HEK293 (cell line): ENCODE results near the gene NDST3.

Experiments used
- CTCF ChIA-PET: fragments of 350-600 bp; formaldehyde crosslinking; extraction: SDS; loops from one replicate; lab custom pipeline; 2021; ENCODE audit warnings: antibody characterized with exemption; lab: Yijun Ruan, JAX
- POLR2A ChIA-PET: fragments of 300-600 bp; formaldehyde crosslinking; extraction: SDS; loops from one replicate; lab custom pipeline; 2020; ENCODE audit warnings: antibody characterized with exemption, inconsistent platforms; lab: Yijun Ruan, JAX
- H3K27ac ChIP-seq: fragments of 200-500 bp; sonication (Bioruptor generic); 2 replicates; pipeline ENCODE4 v1.5.1; 2014; ENCODE audit warnings: low read depth, low read length, control low read depth, inconsistent platforms; ENCODE audit errors: extremely low read depth
- H3K36me3 ChIP-seq, 2 experiments: fragments of 200-500 bp in 1 of 2; sonication (Bioruptor generic) in 1 of 2; 1 replicate in 1 of 2; 2 replicates in 1 of 2; pipeline ENCODE4 v1.5.1; 2014 to 2017; ENCODE audit warnings: inconsistent platforms in 2 of 2, low read length in 2 of 2; ENCODE audit not compliant: control insufficient read depth in 2 of 2, insufficient read depth in 1 of 2
- H3K4me1 ChIP-seq: fragments of 200-500 bp; sonication (Bioruptor generic); 2 replicates; pipeline ENCODE4 v1.5.1; 2014; ENCODE audit warnings: mild to moderate bottlenecking, low read length, inconsistent platforms; ENCODE audit not compliant: control insufficient read depth, insufficient read depth
- H3K4me3 ChIP-seq: 2 replicates; pipeline ENCODE4 v1.5.1; 2011; ENCODE audit warnings: low read depth, mild to moderate bottlenecking, control low read depth, low read length, moderate library complexity
- H3K9me3 ChIP-seq: fragments of 200-500 bp; sonication (Bioruptor generic); 2 replicates; pipeline ENCODE4 v1.5.1; 2014; ENCODE audit warnings: low read depth, low read length, inconsistent platforms; ENCODE audit not compliant: control insufficient read depth, insufficient read depth
- TCF7L2 ChIP-seq: IDR thresholded peaks from 2 replicates; pipeline ENCODE4 v1.6.1; 2011; ENCODE audit warnings: low read depth, mild to moderate bottlenecking, inconsistent platforms, low read length, moderate library complexity, borderline replicate concordance
- ZIC2 ChIP-seq: fragments of 450-650 bp; formaldehyde crosslinking; IDR thresholded peaks from 2 replicates; pipeline ENCODE4 v1.5.1; 2016; ENCODE audit warnings: missing biosample characterization, missing genetic modification characterization
- ZNF184 ChIP-seq: fragments of 450-650 bp; IDR thresholded peaks from 2 replicates; pipeline ENCODE4 v1.5.1; 2018; ENCODE audit warnings: missing biosample characterization, mild to moderate bottlenecking, missing genetic modification characterization
- ZNF19 ChIP-seq: fragments of 450-650 bp; formaldehyde crosslinking; IDR thresholded peaks from 2 replicates; pipeline ENCODE4; 2016; ENCODE audit warnings: missing biosample characterization, missing genetic modification characterization, low read depth
- ZNF335 ChIP-seq: fragments of 450-650 bp; formaldehyde crosslinking; conservative IDR thresholded peaks from 2 replicates; pipeline ENCODE4 v1.5.1; 2016; ENCODE audit warnings: missing biosample characterization, missing genetic modification characterization
- ZNF341 ChIP-seq: fragments of 450-650 bp; formaldehyde crosslinking; IDR thresholded peaks from 2 replicates; pipeline ENCODE4; 2016; ENCODE audit warnings: low read depth, missing biosample characterization, missing genetic modification characterization
- ZNF530 ChIP-seq: fragments of 450-650 bp; formaldehyde crosslinking; IDR thresholded peaks from 2 replicates; pipeline ENCODE4 v1.5.1; 2016; ENCODE audit warnings: low read depth, missing biosample characterization, missing genetic modification characterization
- ZNF629 ChIP-seq: fragments of 450-650 bp; formaldehyde crosslinking; IDR thresholded peaks from 2 replicates; pipeline ENCODE4 v1.5.1; 2017; ENCODE audit warnings: missing biosample characterization, missing genetic modification characterization
- ZNF701 ChIP-seq: fragments of 450-650 bp; formaldehyde crosslinking; IDR thresholded peaks from 2 replicates; pipeline ENCODE4 v1.5.1; 2016; ENCODE audit warnings: missing biosample characterization, missing genetic modification characterization
- ZNF777 ChIP-seq: fragments of 450-650 bp; formaldehyde crosslinking; IDR thresholded peaks from 2 replicates; pipeline ENCODE4 v1.5.1; 2017; ENCODE audit warnings: missing biosample characterization, missing genetic modification characterization, borderline replicate concordance
- ZNF792 ChIP-seq: fragments of 450-650 bp; formaldehyde crosslinking; IDR thresholded peaks from 2 replicates; pipeline ENCODE4 v1.5.1; 2016; ENCODE audit warnings: missing biosample characterization, missing genetic modification characterization
- TF ChIP-seq, protein P1 (sequence below): fragments of 450-650 bp; formaldehyde crosslinking; IDR thresholded peaks from 2 replicates; pipeline ENCODE4 v1.5.1; 2016; ENCODE audit warnings: missing biosample characterization, missing genetic modification characterization, borderline replicate concordance
- TF ChIP-seq, protein P2 (sequence below): IDR thresholded peaks from 2 replicates; pipeline ENCODE4 v1.6.1; 2011; ENCODE audit warnings: mild to moderate bottlenecking, low read depth, low read length, borderline replicate concordance
- TF ChIP-seq, protein P3 (sequence below): fragments of 450-650 bp; formaldehyde crosslinking; IDR thresholded peaks from 2 replicates; pipeline ENCODE4 v1.5.1; 2016; ENCODE audit warnings: missing biosample characterization, missing genetic modification characterization, borderline replicate concordance
- TF ChIP-seq, protein P4 (sequence below): fragments of 450-650 bp; formaldehyde crosslinking; conservative IDR thresholded peaks from 2 replicates; pipeline ENCODE4 v1.5.1; 2016; ENCODE audit warnings: low read depth, missing biosample characterization, missing genetic modification characterization
- TF ChIP-seq, protein P5 (sequence below): fragments of 450-650 bp; formaldehyde crosslinking; IDR thresholded peaks from 2 replicates; pipeline ENCODE4 v1.5.1; 2016; ENCODE audit warnings: missing biosample characterization, missing genetic modification characterization

The NDST3 gene

DNA sequence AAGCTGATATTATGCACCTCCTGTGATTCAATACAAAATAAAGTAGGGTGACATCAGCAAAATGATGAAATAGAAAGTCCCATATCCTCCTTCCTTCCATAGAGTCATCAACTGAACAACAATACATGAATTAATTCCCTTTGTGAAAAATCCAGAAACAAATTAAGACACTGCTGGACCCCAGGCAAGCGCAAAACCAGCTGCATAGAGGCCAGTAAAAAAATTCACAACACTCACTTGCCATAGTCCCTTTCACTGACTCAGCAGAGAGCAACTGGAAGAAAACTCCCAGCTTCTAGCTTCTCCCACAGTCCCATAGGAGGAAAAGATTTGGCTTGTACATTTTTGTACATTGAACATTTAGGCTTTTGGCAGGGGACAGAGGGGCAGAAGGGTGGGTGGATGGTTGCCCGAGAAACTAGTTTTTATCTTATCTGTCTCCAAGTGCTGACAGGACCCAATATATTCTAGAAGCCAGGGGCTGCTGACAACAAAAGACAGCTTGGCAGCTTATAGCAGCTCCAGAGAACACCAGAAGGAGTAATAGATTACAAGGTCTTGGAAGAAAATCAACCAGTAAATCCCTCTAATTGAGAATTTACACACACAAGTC is 124.6 kb downstream of the NDST3 start (continued):
- TF ChIP-seq ZIC2 (tag by site-specific recombination) (no peak), ZNF792 (tag by site-specific recombination) (no peak), ZNF701 (no peak), ZNF777 (tag by site-specific recombination) (no peak)
- TF ChIP-seq, protein P1, sequence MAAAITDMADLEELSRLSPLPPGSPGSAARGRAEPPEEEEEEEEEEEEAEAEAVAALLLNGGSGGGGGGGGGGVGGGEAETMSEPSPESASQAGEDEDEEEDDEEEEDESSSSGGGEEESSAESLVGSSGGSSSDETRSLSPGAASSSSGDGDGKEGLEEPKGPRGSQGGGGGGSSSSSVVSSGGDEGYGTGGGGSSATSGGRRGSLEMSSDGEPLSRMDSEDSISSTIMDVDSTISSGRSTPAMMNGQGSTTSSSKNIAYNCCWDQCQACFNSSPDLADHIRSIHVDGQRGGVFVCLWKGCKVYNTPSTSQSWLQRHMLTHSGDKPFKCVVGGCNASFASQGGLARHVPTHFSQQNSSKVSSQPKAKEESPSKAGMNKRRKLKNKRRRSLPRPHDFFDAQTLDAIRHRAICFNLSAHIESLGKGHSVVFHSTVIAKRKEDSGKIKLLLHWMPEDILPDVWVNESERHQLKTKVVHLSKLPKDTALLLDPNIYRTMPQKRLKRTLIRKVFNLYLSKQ (tag by site-specific recombination): no peak
- TF ChIP-seq, protein P2, sequence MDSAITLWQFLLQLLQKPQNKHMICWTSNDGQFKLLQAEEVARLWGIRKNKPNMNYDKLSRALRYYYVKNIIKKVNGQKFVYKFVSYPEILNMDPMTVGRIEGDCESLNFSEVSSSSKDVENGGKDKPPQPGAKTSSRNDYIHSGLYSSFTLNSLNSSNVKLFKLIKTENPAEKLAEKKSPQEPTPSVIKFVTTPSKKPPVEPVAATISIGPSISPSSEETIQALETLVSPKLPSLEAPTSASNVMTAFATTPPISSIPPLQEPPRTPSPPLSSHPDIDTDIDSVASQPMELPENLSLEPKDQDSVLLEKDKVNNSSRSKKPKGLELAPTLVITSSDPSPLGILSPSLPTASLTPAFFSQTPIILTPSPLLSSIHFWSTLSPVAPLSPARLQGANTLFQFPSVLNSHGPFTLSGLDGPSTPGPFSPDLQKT: no peak

DNA sequence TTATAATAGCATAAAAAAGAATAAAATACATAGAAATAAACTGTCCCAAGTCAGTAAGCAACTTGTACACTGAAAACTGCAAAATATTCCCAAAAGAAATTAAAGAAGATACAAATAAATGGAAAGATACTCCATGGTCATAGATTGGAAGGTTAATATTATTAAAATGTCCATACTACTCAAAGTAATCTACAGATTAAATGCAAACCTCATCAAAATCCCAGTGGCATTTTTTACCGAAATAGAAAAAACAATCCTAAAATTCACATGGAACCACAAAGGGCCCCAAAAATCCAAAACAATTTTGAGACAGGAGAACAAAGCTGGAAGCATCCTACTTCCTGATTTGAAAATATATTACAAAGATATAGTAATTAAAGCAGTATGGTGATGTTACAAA is 133.0 kb downstream of the NDST3 start:
- ChIA-PET CTCF (no interaction called here), POLR2A (no interaction called here)

DNA sequence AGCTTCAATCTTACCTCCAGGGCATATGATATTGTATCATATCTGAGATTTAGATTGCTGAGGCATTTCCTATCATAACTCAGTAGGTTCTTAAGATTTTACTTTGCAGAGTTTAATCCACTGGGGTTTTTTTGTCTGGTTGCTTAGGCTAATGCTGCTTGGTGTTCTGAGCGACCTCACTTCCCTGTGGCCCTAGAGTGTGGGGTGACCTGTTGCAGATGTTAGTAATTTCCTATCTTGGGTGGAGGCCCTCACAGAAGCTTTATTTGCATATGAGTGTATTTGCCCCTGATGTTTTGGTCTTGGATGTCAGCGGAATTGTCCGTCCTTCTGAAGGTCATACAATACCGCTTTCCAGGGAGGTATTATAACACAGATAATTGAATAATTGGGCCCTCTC is 137.1 kb downstream of the NDST3 start:
- Histone ChIP-seq H3K4me3 (no peak overlapping the region), H3K36me3 (no peaks in the 10 kb centered on the region), H3K9me3 (no peaks in the 10 kb centered on the region), H3K27ac (no peak overlapping the region), H3K4me1 (no peaks in the 10 kb centered on the region)
- POLR2A ChIA-PET: no interaction called here
- CTCF ChIA-PET: no interaction called here
- TF ChIP-seq, protein P3, sequence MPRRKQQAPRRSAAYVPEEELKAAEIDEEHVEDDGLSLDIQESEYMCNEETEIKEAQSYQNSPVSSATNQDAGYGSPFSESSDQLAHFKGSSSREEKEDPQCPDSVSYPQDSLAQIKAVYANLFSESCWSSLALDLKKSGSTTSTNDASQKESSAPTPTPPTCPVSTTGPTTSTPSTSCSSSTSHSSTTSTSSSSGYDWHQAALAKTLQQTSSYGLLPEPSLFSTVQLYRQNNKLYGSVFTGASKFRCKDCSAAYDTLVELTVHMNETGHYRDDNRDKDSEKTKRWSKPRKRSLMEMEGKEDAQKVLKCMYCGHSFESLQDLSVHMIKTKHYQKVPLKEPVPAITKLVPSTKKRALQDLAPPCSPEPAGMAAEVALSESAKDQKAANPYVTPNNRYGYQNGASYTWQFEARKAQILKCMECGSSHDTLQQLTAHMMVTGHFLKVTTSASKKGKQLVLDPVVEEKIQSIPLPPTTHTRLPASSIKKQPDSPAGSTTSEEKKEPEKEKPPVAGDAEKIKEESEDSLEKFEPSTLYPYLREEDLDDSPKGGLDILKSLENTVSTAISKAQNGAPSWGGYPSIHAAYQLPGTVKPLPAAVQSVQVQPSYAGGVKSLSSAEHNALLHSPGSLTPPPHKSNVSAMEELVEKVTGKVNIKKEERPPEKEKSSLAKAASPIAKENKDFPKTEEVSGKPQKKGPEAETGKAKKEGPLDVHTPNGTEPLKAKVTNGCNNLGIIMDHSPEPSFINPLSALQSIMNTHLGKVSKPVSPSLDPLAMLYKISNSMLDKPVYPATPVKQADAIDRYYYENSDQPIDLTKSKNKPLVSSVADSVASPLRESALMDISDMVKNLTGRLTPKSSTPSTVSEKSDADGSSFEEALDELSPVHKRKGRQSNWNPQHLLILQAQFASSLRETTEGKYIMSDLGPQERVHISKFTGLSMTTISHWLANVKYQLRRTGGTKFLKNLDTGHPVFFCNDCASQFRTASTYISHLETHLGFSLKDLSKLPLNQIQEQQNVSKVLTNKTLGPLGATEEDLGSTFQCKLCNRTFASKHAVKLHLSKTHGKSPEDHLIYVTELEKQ: no peak
- TF ChIP-seq ZNF530 (tag by site-specific recombination) (no peak), ZNF629 (tag by site-specific recombination) (no peak), ZNF792 (tag by site-specific recombination) (no peak), ZNF335 (no peak), ZNF184 (tag by site-specific recombination) (no peak), ZNF341 (tag by site-specific recombination) (no peak)
- TF ChIP-seq, protein P4, sequence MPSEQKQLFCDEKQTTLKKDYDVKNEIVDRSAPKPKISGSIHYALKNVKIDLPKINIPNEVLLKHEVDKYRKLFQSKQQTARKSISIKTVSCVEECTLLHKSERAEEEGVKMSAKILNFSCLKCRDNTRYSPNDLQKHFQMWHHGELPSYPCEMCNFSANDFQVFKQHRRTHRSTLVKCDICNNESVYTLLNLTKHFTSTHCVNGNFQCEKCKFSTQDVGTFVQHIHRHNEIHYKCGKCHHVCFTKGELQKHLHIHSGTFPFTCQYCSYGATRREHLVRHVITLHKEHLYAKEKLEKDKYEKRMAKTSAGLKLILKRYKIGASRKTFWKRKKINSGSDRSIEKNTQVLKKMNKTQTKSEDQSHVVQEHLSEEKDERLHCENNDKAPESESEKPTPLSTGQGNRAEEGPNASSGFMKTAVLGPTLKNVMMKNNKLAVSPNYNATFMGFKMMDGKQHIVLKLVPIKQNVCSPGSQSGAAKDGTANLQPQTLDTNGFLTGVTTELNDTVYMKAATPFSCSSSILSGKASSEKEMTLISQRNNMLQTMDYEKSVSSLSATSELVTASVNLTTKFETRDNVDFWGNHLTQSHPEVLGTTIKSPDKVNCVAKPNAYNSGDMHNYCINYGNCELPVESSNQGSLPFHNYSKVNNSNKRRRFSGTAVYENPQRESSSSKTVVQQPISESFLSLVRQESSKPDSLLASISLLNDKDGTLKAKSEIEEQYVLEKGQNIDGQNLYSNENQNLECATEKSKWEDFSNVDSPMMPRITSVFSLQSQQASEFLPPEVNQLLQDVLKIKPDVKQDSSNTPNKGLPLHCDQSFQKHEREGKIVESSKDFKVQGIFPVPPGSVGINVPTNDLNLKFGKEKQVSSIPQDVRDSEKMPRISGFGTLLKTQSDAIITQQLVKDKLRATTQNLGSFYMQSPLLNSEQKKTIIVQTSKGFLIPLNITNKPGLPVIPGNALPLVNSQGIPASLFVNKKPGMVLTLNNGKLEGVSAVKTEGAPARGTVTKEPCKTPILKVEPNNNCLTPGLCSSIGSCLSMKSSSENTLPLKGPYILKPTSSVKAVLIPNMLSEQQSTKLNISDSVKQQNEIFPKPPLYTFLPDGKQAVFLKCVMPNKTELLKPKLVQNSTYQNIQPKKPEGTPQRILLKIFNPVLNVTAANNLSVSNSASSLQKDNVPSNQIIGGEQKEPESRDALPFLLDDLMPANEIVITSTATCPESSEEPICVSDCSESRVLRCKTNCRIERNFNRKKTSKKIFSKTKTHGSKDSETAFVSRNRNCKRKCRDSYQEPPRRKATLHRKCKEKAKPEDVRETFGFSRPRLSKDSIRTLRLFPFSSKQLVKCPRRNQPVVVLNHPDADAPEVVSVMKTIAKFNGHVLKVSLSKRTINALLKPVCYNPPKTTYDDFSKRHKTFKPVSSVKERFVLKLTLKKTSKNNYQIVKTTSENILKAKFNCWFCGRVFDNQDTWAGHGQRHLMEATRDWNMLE: no peak

More for the DNA sequence above, 133.0 kb downstream of the NDST3 start:
- Histone ChIP-seq H3K27ac (no peak overlapping the region), H3K9me3 (no peaks in the 10 kb centered on the region), H3K4me1 (no peaks in the 10 kb centered on the region), H3K4me3 (no peak overlapping the region), H3K36me3 (no peaks in the 10 kb centered on the region)
- TF ChIP-seq ZNF19 (tag by site-specific recombination) (no peak), TCF7L2 (no peak)
- TF ChIP-seq, protein P5, sequence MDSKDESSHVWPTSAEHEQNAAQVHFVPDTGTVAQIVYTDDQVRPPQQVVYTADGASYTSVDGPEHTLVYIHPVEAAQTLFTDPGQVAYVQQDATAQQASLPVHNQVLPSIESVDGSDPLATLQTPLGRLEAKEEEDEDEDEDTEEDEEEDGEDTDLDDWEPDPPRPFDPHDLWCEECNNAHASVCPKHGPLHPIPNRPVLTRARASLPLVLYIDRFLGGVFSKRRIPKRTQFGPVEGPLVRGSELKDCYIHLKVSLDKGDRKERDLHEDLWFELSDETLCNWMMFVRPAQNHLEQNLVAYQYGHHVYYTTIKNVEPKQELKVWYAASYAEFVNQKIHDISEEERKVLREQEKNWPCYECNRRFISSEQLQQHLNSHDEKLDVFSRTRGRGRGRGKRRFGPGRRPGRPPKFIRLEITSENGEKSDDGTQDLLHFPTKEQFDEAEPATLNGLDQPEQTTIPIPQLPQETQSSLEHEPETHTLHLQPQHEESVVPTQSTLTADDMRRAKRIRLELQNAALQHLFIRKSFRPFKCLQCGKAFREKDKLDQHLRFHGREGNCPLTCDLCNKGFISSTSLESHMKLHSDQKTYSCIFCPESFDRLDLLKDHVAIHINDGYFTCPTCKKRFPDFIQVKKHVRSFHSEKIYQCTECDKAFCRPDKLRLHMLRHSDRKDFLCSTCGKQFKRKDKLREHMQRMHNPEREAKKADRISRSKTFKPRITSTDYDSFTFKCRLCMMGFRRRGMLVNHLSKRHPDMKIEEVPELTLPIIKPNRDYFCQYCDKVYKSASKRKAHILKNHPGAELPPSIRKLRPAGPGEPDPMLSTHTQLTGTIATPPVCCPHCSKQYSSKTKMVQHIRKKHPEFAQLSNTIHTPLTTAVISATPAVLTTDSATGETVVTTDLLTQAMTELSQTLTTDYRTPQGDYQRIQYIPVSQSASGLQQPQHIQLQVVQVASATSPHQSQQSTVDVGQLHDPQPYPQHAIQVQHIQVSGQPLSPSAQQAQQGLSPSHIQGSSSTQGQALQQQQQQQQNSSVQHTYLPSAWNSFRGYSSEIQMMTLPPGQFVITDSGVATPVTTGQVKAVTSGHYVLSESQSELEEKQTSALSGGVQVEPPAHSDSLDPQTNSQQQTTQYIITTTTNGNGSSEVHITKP (tag by site-specific recombination): no peak
